Esophagus squamous epithelium (tissue), 5 donors: Measurements from ENCODE around the gene MAN1C1. TPM values are rescaled to one million over a fixed set of nuclear protein-coding genes. Genes with fewer than 3 reads are reported as not detected.

Experiments
- DNase-seq: peaks from one replicate; lab custom pipeline; 2025; lab: John Stamatoyannopoulos, UW
- H3K27ac ChIP-seq, 4 donors: fragments of 200-600 bp; sonication (generic); one replicate each; pipeline ENCODE4 v1.5.1; 2016 to 2019; ENCODE audit warnings: mild to moderate bottlenecking in 1 of 4
- H3K27me3 ChIP-seq, 4 donors: fragments of 200-600 bp; sonication (generic); 1 replicate in 3 of 4; 2 replicates in 1 of 4; pipeline versions ENCODE4 v1.5.1 to v1.6.0; 2017 to 2021; ENCODE audit warnings: antibody characterized with exemption in 1 of 4
- H3K36me3 ChIP-seq, 3 donors: fragments of 200-600 bp; sonication (generic); one replicate each; pipeline ENCODE4 v1.5.1; 2016 to 2019
- H3K4me1 ChIP-seq, 3 donors: fragments of 200-600 bp; sonication (generic); one replicate each; pipeline ENCODE4 v1.5.1; 2017 to 2019
- H3K4me3 ChIP-seq, 4 donors: fragments of 200-600 bp; sonication (generic); 1 replicate in 3 of 4; 2 replicates in 1 of 4; pipeline ENCODE4 v1.5.1; 2016 to 2019; ENCODE audit warnings: mild to moderate bottlenecking in 2 of 4, moderate library complexity in 1 of 4
- H3K9me3 ChIP-seq, 3 donors: fragments of 200-600 bp; sonication (generic); one replicate each; pipeline ENCODE4 v1.5.1; 2016 to 2019
- POLR2A ChIP-seq, 4 donors: fragments of 450-650 bp; IDR thresholded peaks; one replicate each; pipeline ENCODE4 v1.6.1; 2017; ENCODE audit warnings: antibody characterized with exemption in 4 of 4, mild to moderate bottlenecking in 4 of 4, moderate library complexity in 3 of 4
- WGBS, 2 donors: methylation state at CpG; one replicate each; pipeline ENCODE4 v1.1.5; 2018; 5-methylcytosine and 5-hydroxymethylcytosine counted together
- intact Hi-C: fragments of 100-400 bp; cut with DNase I; formaldehyde crosslinking; loops from one replicate; pipeline ENCODE4 v1.15.0; 2022
- total RNA-seq, 4 donors: library from RNA; depleted of rRNA; stranded (reverse); fragments of >200 nt; gene quantifications; one replicate each; pipeline ENCODE4 v1.1.0, GENCODE V29; 2016
- TF ChIP-seq, protein P1 (sequence below), 6 experiments: fragments of 450-650 bp in 4 of 6; fragments of 200-600 bp in 2 of 6; sonication (generic) in 2 of 6; IDR thresholded peaks; one replicate each; pipeline ENCODE4 v1.5.1; 2016 to 2019; ENCODE audit warnings: antibody characterized with exemption in 6 of 6, mild to moderate bottlenecking in 4 of 6, moderate library complexity in 4 of 6
- donor health status: DM: yes; HTN: yes; CAD: no.

MAN1C1 gene
- total RNA-seq, 4 donors from 2014 or later, result 0.91 to 7.4 (median 3.8) TPM

DNA sequence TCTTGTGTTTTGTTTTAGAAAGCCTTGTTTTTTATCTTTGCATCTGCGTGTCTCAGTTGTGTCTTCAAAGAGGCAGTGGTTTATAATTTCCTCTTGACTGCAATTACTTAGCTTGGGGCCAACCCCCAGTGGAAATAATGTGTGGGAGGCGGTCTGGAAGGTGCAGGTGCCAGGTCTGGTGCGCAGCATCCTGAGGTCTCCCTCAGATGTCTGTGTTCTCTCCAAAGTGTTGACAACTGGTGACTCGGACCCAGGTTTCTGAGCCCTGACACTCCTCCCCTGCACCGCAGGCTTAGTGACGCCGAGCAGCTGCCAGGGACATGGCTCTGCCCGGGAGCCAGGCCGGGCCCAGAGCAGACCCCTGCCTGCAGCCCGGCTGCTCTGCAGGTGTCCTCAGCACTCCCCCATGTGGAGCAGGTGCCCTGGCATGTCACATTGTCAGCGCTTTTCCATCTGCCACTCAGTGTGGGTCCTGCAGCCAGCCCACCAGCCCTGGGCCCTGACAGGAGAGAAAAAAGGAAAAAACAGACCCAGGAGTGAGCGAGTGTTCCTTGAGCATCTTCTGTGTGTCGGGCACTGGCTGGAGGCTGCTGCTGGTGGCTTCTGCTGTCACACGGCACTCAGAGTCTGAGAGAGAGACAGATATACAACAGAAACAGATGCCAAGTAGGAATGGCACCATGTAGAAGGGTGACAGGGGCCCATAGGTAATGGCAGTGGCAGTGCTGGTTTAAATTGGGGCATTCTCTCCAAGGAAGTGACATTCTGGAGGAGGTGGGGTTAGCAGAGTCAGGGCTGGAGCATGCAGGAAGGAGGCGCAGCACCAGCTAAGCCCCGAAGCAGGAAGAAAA, 158.6 kb downstream of the MAN1C1 start:
- TF ChIP-seq, protein P1, sequence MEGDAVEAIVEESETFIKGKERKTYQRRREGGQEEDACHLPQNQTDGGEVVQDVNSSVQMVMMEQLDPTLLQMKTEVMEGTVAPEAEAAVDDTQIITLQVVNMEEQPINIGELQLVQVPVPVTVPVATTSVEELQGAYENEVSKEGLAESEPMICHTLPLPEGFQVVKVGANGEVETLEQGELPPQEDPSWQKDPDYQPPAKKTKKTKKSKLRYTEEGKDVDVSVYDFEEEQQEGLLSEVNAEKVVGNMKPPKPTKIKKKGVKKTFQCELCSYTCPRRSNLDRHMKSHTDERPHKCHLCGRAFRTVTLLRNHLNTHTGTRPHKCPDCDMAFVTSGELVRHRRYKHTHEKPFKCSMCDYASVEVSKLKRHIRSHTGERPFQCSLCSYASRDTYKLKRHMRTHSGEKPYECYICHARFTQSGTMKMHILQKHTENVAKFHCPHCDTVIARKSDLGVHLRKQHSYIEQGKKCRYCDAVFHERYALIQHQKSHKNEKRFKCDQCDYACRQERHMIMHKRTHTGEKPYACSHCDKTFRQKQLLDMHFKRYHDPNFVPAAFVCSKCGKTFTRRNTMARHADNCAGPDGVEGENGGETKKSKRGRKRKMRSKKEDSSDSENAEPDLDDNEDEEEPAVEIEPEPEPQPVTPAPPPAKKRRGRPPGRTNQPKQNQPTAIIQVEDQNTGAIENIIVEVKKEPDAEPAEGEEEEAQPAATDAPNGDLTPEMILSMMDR (IDR thresholded peaks at IDR 0.05), result peak in 1 of 6 experiments; percentile 9
- TF ChIP-seq POLR2A (IDR thresholded peaks at IDR 0.05), result no peak
- Histone ChIP-seq H3K27ac (peak overlapping the region in 1 of 4 donors; percentile 25), H3K36me3 (peaks cover 0 to 26% (median 0%) of the 10 kb centered on the region in 3 donors), H3K27me3 (no peaks in the 10 kb centered on the region), H3K9me3 (no peaks in the 10 kb centered on the region), H3K4me1 (peaks cover 0 to 52% (median 23%) of the 10 kb centered on the region in 3 donors), H3K4me3 (no peak overlapping the region)
- whole genome bisulfite sequencing, 2 donors, result 57 to 73% methylated on average over 14 to 15 of the region's 16 CpGs
- intact Hi-C loops, result no loop called here
- no peak for DNase-seq

DNA sequence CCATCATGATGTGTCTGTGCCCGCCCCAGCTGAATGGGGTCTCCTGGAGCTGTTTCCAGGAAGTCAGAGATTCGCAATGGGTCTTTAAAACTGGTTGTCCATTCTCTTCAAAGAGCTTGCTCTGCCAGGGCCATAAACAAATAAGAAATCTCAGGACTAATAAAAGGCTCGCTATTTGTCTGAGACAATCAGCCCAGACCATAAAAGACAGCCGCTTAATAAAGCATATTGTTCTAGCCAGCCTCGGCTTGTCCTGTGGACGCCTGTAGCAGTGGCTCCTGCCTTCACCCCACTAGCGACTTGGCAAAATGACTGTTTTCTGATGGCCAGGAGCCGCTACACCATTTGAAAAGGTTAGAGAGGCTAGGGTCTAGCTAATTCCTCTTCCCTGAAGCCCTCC, 162.8 kb downstream of the MAN1C1 start:
- H3K27me3 ChIP-seq, result no peaks in the 10 kb centered on the region
- 51 to 85% methylated on average over 6 to 7 of the region's 8 CpGs for WGBS, 2 donors
- H3K4me3 ChIP-seq, result no peak overlapping the region
- no peak for DNase-seq
- no peaks in the 10 kb centered on the region for H3K9me3 ChIP-seq
- TF ChIP-seq, protein P1 (IDR thresholded peaks at IDR 0.05), result no peak
- no peak for TF ChIP-seq POLR2A (IDR thresholded peaks at IDR 0.05)
- intact Hi-C loops, result no loop called here
- peaks cover 0 to 28% (median 5%) of the 10 kb centered on the region in 3 donors for H3K4me1 ChIP-seq
- peaks cover 0 to 24% (median 0%) of the 10 kb centered on the region in 3 donors for H3K36me3 ChIP-seq
- H3K27ac ChIP-seq, result no peak overlapping the region

DNA sequence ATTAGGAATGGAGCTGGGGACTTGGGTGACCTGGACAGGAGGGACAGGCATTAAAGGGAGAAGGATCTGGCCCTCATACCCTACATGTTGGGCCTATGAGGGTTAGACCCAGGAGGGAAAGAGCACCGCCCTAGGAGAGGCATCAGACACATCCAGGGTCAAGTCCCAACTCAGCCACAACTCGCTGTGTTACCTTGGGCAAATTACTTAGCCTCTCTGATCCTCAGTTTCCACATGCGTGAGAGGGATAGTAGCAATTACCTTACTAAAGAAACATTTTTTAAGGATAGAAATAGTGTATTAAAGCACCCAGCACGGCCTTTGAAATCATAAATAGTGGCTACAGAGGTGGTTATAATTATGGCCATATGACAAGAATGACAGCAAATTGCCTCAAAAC, 163.3 kb downstream of the MAN1C1 start:
- Histone ChIP-seq H3K27me3 (no peaks in the 10 kb centered on the region), H3K4me3 (no peak overlapping the region), H3K36me3 (peaks cover 0 to 24% (median 0%) of the 10 kb centered on the region in 3 donors), H3K9me3 (no peaks in the 10 kb centered on the region), H3K27ac (no peak overlapping the region), H3K4me1 (peaks cover 4 to 28% (median 5%) of the 10 kb centered on the region in 3 donors)
- no peak for DNase-seq
- intact Hi-C loops, result no loop called here
- WGBS, 2 donors, result 82 to 91% methylated on average over 4 of the region's 4 CpGs
- TF ChIP-seq, protein P1 (IDR thresholded peaks at IDR 0.05), result no peak
- TF ChIP-seq POLR2A (IDR thresholded peaks at IDR 0.05), result no peak

DNA sequence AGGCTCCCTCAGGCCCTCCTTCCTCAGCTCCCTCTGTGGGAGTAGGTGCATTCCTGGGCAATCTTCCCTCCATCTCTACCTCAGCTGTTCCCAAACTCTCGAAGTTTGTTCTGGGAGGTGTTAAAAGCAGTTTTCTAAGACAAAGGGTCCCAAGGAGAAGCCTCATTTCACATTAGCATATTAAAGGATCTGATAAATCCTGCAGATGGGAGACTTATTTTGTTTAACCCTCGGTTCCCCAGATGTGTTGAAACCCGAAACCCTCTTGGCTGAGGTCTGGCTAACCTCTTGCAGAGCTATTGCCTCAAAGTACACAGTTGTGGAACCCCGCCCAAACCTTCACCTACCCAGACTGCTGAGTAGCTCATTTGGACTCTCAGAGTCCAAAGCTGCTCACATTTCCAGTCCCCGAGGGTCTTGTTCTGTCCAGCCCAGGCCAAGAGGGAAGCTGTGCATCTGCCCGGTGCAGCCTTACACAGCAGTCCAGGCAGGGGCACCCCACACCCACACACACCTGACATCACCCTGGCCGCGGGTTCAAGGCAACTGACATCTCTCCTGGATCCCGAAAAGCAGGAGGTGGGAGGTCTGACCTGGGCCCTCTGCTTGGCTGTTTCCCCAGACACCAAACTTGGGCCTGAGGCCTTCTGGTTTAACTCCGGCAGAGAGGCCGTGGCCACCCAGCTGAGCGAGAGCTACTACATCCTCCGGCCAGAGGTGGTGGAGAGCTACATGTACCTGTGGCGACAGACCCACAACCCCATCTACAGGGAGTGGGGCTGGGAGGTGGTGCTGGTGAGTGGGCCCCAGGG, 163.9 kb downstream of the MAN1C1 start:
- H3K27ac ChIP-seq, result no peak overlapping the region
- no peaks in the 10 kb centered on the region for H3K9me3 ChIP-seq
- no peak for TF ChIP-seq POLR2A (IDR thresholded peaks at IDR 0.05)
- TF ChIP-seq, protein P1 (IDR thresholded peaks at IDR 0.05), result no peak
- H3K27me3 ChIP-seq, result no peaks in the 10 kb centered on the region
- H3K4me3 ChIP-seq, result no peak overlapping the region
- 34 to 81% methylated on average over 3 to 4 of the region's 14 CpGs for WGBS, 2 donors
- no peak for DNase-seq
- intact Hi-C loops, result no loop called here
- H3K4me1 ChIP-seq, result peaks cover 5 to 28% (median 10%) of the 10 kb centered on the region in 3 donors
- H3K36me3 ChIP-seq, result peaks cover 0 to 24% (median 0%) of the 10 kb centered on the region in 3 donors

DNA sequence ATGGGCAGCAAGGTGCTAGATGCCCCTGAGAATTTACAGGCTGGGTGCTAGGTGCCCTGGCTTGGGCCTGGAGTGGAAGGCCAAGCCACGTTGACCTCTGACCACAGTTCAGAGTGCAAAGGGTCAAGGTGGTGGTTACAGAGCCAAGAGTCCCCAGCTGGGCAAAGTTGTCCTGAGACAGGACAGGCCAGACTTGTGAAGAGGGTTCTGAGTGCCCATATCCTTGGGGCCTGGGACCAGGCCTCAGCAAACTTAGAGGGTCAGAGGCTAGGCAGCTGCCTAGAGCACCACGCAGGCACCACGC, 164.5 kb downstream of the MAN1C1 start:
- WGBS, 2 donors, result 67 to 77% methylated on average over 1 to 3 of the region's 3 CpGs
- Histone ChIP-seq H3K36me3 (peaks cover 0 to 20% (median 0%) of the 10 kb centered on the region in 3 donors), H3K4me1 (peaks cover 5 to 25% (median 12%) of the 10 kb centered on the region in 3 donors), H3K4me3 (no peak overlapping the region), H3K9me3 (no peaks in the 10 kb centered on the region), H3K27me3 (no peaks in the 10 kb centered on the region), H3K27ac (no peak overlapping the region)
- intact Hi-C loops, result no loop called here
- DNase-seq, result no peak
- TF ChIP-seq, protein P1 (IDR thresholded peaks at IDR 0.05), result no peak
- TF ChIP-seq POLR2A (IDR thresholded peaks at IDR 0.05), result no peak
